Central memory CD8-positive, alpha-beta T cell (primary cell): ENCODE results near the gene MERTK.
"Not testable (repeated sequence)": the region's sequence is repeated elsewhere in the genome, so short reads cannot be mapped to it uniquely, and the experiment has no call there.

Source experiments
- ATAC-seq: fragments of 150-1000 bp; cut with Tn5 transposase; replicated peaks from 2 replicates; pipeline ENCODE4 v1.10.0; 2022; ENCODE audit warnings: mild to moderate bottlenecking, moderate FRiP score, moderate number of reproducible peaks; ENCODE audit not compliant: poor library complexity, severe bottlenecking; ENCODE audit errors: extremely low read depth
- DNase-seq, 2 donors: peaks; one replicate each; pipeline ENCODE4 v3.0.0; 2021; ENCODE audit warnings: low spot score in 2 of 2
- H3K27ac Mint-ChIP-seq: one replicate; pipeline ENCODE4 v1.8.0; 2022; ENCODE audit warnings: low read depth, mild to moderate bottlenecking, moderate library complexity, mixed read lengths
- H3K27me3 Mint-ChIP-seq: one replicate; pipeline ENCODE4 v1.8.0; 2022; ENCODE audit warnings: mixed read lengths
- H3K36me3 Mint-ChIP-seq: one replicate; pipeline ENCODE4 v1.8.0; 2022; ENCODE audit warnings: mild to moderate bottlenecking, moderate library complexity, mixed read lengths; ENCODE audit not compliant: insufficient read depth
- H3K4me1 Mint-ChIP-seq: one replicate; pipeline ENCODE4 v1.8.0; 2022; ENCODE audit warnings: mixed read lengths
- H3K4me3 Mint-ChIP-seq: one replicate; pipeline ENCODE4 v1.8.0; 2022; ENCODE audit warnings: mild to moderate bottlenecking, moderate library complexity, mixed read lengths
- H3K9me3 Mint-ChIP-seq: one replicate; pipeline ENCODE4 v1.8.0; 2022; ENCODE audit warnings: mixed read lengths

MERTK gene

GRCh38 chr2:111957872-111958354 lies 59.5 kb downstream of the MERTK start:
- DNase-seq (no peak), ATAC-seq (no peak)
- H3K36me3 Mint-ChIP-seq, result no peaks in the 10 kb centered on the region
- no peak overlapping the region for H3K4me3 Mint-ChIP-seq
- no peaks in the 10 kb centered on the region for H3K9me3 Mint-ChIP-seq
- no peak overlapping the region for H3K27ac Mint-ChIP-seq
- no peaks in the 10 kb centered on the region for H3K4me1 Mint-ChIP-seq
- peaks cover 24% of the 10 kb centered on the region for H3K27me3 Mint-ChIP-seq

DNA sequence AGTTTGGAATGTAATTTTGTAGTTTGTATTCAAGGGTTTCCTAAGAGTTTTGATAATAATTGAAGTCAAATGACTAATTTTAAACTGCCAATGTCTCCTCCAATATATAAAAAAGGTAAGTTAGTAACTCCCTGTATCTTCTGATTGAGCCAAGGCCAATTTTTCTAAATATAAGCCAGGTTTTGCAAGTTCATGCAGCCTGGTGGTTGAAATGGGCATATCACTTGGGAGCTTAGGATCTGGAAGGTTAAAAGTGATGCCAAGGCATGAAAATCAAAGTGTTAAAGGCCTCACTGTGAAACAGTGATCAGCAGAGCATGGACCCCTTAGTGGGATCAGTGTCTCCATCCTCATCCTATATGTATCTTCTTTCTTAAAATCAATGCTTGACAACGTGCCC lies 60.5 kb downstream of the MERTK start:
- no peak overlapping the region for H3K4me3 Mint-ChIP-seq
- H3K36me3 Mint-ChIP-seq, result no peaks in the 10 kb centered on the region
- no peak for DNase-seq
- H3K27me3 Mint-ChIP-seq, result peaks cover 19% of the 10 kb centered on the region
- H3K4me1 Mint-ChIP-seq, result no peaks in the 10 kb centered on the region
- no peaks in the 10 kb centered on the region for H3K9me3 Mint-ChIP-seq
- H3K27ac Mint-ChIP-seq, result no peak overlapping the region
- ATAC-seq, result no peak

GRCh38 chr2:111961663-111962062 lies 63.3 kb downstream of the MERTK start:
- H3K4me1 Mint-ChIP-seq, result no peaks in the 10 kb centered on the region
- H3K27me3 Mint-ChIP-seq, result peaks cover 11% of the 10 kb centered on the region
- no peak for ATAC-seq
- H3K4me3 Mint-ChIP-seq, result no peak overlapping the region
- no peaks in the 10 kb centered on the region for H3K9me3 Mint-ChIP-seq
- no peak overlapping the region for H3K27ac Mint-ChIP-seq
- DNase-seq, result no peak
- no peaks in the 10 kb centered on the region for H3K36me3 Mint-ChIP-seq

- not testable (repeated sequence) for H3K4me3 Mint-ChIP-seq, H3K27me3 Mint-ChIP-seq, H3K4me1 Mint-ChIP-seq, H3K9me3 Mint-ChIP-seq, ATAC-seq, H3K36me3 Mint-ChIP-seq, DNase-seq, H3K27ac Mint-ChIP-seq
Measured at GRCh38 chr2:111963086-111963485, 64.7 kb downstream of the MERTK start.

DNA sequence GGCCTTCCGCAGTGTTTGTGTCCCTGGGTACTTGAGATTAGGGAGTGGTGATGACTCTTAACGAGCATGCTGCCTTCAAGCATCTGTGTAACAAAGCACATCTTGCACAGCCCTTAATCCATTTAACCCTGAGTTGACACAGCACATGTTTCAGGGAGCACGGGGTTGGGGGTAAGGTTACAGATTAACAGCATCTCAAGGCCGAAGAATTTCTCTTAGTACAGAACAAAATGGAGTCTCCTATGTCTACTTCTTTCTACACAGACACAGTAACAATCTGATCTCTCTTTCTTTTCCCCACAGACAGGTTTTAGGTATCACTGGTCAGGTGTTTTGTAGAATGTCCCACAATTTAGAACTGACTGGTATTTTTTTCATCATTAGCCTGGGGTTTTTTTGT lies 65.1 kb downstream of the MERTK start:
- not testable (repeated sequence) for H3K27me3 Mint-ChIP-seq, H3K27ac Mint-ChIP-seq, H3K4me1 Mint-ChIP-seq, ATAC-seq, H3K4me3 Mint-ChIP-seq, H3K9me3 Mint-ChIP-seq, DNase-seq, H3K36me3 Mint-ChIP-seq

DNA sequence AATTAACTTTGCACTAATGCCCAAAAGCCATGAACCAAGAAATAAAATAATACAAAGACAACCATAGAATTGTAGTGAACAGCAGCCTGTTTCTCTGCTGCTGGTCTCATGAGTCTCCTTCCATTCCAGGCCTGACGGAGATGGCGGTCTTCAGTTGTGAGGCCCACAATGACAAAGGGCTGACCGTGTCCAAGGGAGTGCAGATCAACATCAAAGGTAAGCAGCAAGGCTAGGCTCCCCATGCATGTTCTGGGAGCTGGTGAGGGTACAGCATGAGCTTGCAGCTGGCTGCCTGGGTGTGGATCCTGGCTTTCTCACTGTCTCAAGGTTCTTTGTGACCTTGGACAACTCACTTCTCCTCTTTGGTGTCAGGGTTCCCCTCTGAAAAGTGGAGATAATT lies 66.7 kb downstream of the MERTK start:
- H3K9me3 Mint-ChIP-seq, result no peaks in the 10 kb centered on the region
- H3K4me3 Mint-ChIP-seq, result no peak overlapping the region
- no peaks in the 10 kb centered on the region for H3K4me1 Mint-ChIP-seq
- no peak for ATAC-seq
- H3K27ac Mint-ChIP-seq, result no peak overlapping the region
- no peaks in the 10 kb centered on the region for H3K36me3 Mint-ChIP-seq
- no peaks in the 10 kb centered on the region for H3K27me3 Mint-ChIP-seq
- no peak for DNase-seq

DNA sequence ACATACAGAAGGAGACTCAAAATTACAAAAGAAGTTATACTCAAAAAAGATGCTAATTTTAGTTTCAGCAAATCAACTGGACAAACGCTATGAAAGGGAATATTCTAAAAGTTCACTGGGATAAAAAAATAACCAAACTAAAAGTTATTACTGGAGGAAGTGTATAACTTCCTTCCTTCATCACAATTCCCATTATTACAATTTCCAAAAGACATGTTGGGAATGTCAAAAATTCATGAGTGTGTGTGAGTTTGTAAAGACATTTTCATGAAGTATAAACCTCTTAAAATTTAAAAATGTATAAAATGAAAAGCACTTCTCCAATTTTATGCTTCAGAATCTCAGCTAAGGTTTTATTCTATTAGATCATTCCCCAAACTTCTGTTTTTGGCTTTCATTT lies 67.8 kb downstream of the MERTK start:
- Mint-ChIP-seq H3K4me3 (no peak overlapping the region), H3K4me1 (no peaks in the 10 kb centered on the region), H3K36me3 (no peaks in the 10 kb centered on the region), H3K27ac (no peak overlapping the region), H3K27me3 (peaks cover 1% of the 10 kb centered on the region), H3K9me3 (no peaks in the 10 kb centered on the region)
- no peak for ATAC-seq
- no peak for DNase-seq

DNA sequence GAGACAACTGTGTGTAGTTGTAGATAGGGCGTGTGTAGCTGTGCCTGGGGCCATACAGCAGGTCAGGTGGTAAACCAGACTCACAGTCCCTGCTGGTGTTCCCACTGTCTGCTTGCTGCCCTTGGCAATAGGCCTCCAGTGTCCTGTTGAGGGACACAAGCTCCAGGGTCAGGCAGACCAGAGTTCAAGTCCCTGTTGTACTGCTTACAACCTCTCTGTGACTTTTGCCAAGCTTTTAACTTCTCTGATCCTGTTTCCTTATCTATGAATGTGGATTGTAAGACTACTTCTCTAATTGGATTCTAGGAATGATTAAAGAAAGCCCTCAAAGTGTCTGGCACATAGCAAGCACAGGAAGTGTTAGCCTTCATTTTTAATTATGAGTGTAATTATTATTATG lies 68.6 kb downstream of the MERTK start:
- DNase-seq (no peak), ATAC-seq (no peak)
- no peaks in the 10 kb centered on the region for H3K36me3 Mint-ChIP-seq
- no peaks in the 10 kb centered on the region for H3K4me1 Mint-ChIP-seq
- no peak overlapping the region for H3K27ac Mint-ChIP-seq
- H3K9me3 Mint-ChIP-seq, result no peaks in the 10 kb centered on the region
- peaks cover 9% of the 10 kb centered on the region for H3K27me3 Mint-ChIP-seq
- H3K4me3 Mint-ChIP-seq, result no peak overlapping the region

DNA sequence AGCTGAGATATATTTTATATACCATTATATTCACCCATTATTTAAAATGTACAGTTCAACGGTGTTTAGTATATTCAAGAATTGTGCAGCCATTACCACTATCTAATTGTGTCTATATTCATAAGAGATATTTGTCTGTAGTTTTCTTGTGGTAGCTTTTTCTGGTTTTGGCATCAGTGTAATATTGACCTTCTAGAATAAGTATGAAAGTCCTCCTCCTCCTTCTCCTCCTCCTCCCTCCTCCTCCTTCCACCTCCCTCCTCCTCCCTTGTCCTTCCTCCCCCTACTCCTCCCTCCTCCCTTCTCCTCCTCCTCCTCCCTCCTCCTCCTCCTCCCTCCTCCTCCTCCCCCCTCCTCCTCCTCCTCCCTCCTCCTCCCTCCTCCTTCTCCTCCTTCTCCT lies 72.0 kb downstream of the MERTK start:
- Mint-ChIP-seq H3K4me1 (no peaks in the 10 kb centered on the region), H3K9me3 (no peaks in the 10 kb centered on the region), H3K27me3 (peaks cover 24% of the 10 kb centered on the region), H3K27ac (no peak overlapping the region), H3K4me3 (no peak overlapping the region), H3K36me3 (no peaks in the 10 kb centered on the region)
- ATAC-seq (no peak), DNase-seq (no peak)

GRCh38 chr2:111972955-111973565 lies 74.7 kb downstream of the MERTK start:
- Mint-ChIP-seq H3K27me3 (peaks cover 24% of the 10 kb centered on the region), H3K27ac (no peak overlapping the region), H3K4me1 (no peaks in the 10 kb centered on the region), H3K4me3 (no peak overlapping the region), H3K9me3 (peaks cover 6% of the 10 kb centered on the region), H3K36me3 (no peaks in the 10 kb centered on the region)
- no peak for ATAC-seq
- no peak for DNase-seq

GRCh38 chr2:111973701-111974100 lies 75.3 kb downstream of the MERTK start:
- Mint-ChIP-seq H3K4me3 (no peak overlapping the region), H3K27ac (no peak overlapping the region), H3K9me3 (peaks cover 6% of the 10 kb centered on the region), H3K27me3 (peaks cover 24% of the 10 kb centered on the region), H3K36me3 (no peaks in the 10 kb centered on the region), H3K4me1 (no peaks in the 10 kb centered on the region)
- no peak for DNase-seq
- no peak for ATAC-seq

GRCh38 chr2:111975053-111975552 lies 76.7 kb downstream of the MERTK start:
- peaks cover 6% of the 10 kb centered on the region for H3K9me3 Mint-ChIP-seq
- no peaks in the 10 kb centered on the region for H3K36me3 Mint-ChIP-seq
- no peaks in the 10 kb centered on the region for H3K4me1 Mint-ChIP-seq
- H3K4me3 Mint-ChIP-seq, result no peak overlapping the region
- no peak for DNase-seq
- no peak for ATAC-seq
- peaks cover 24% of the 10 kb centered on the region for H3K27me3 Mint-ChIP-seq
- no peak overlapping the region for H3K27ac Mint-ChIP-seq

DNA sequence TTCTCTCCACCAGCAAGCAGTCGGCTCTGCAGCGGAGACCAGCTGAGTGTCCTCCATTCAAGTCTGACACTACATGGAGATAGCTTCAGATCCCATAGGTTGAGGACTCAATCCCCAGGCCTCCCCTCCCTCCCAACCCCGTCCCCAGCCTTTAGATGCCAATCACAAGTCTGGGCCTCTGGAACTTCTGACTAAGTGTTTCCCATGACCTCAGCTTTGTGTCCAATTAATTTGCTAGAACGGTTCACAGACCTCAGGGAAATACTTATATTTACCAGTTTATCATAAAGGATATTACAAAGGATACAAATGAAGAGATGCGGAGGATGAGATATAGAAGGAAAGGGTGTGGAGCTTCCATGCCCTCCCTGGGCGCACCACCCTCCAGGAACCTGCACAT lies 77.4 kb downstream of the MERTK start:
- Mint-ChIP-seq H3K27ac (no peak overlapping the region), H3K36me3 (no peaks in the 10 kb centered on the region), H3K4me3 (no peak overlapping the region), H3K9me3 (peaks cover 6% of the 10 kb centered on the region), H3K4me1 (no peaks in the 10 kb centered on the region), H3K27me3 (peaks cover 24% of the 10 kb centered on the region)
- no peak for ATAC-seq
- no peak for DNase-seq
